NT2/D1 (cell line): ENCODE data around the gene RIPOR2.

Experiments used
- DNase-seq: peaks from one replicate; pipeline ENCODE4 v3.0.0-alpha.2; 2011; ENCODE audit warnings: low read depth, low spot score
- H3K27me3 ChIP-seq: 2 replicates; pipeline ENCODE4 v1.6.0; 2011; ENCODE audit warnings: mild to moderate bottlenecking; ENCODE audit not compliant: insufficient read length, insufficient read depth
- H3K36me3 ChIP-seq: 2 replicates; pipeline ENCODE4 v1.6.1; 2011; ENCODE audit warnings: mild to moderate bottlenecking, low read length, mixed read lengths; ENCODE audit not compliant: insufficient read depth, insufficient read length
- H3K4me1 ChIP-seq: 2 replicates; pipeline ENCODE4 v1.5.1; 2011; ENCODE audit not compliant: insufficient read depth, insufficient read length
- H3K4me3 ChIP-seq: 2 replicates; pipeline ENCODE4 v1.5.1; 2011; ENCODE audit warnings: low read depth; ENCODE audit not compliant: insufficient read length
- H3K9ac ChIP-seq: 2 replicates; pipeline ENCODE4 v1.6.0; 2011; ENCODE audit warnings: low read depth; ENCODE audit not compliant: insufficient read length
- H3K9me3 ChIP-seq: 2 replicates; pipeline ENCODE4 v1.5.1; 2011; ENCODE audit warnings: mild to moderate bottlenecking, low read length; ENCODE audit not compliant: insufficient read depth
- SUZ12 ChIP-seq: IDR thresholded peaks from 2 replicates; pipeline ENCODE4 v1.6.1; 2011; ENCODE audit not compliant: insufficient read length, insufficient read depth; ENCODE audit errors: extremely low read depth
- YY1 ChIP-seq: IDR thresholded peaks from 2 replicates; pipeline ENCODE4 v1.6.1; 2011; ENCODE audit not compliant: insufficient read length, insufficient read depth
- ZNF274 ChIP-seq: IDR thresholded peaks from 2 replicates; pipeline ENCODE4 v1.6.1; 2011; ENCODE audit warnings: mild to moderate bottlenecking, low read depth, low read length

RIPOR2 gene

GRCh38 chr6:24936641-24937317, 1.0 kb upstream of the RIPOR2 start:
- Histone ChIP-seq H3K4me1 (no peaks in the 10 kb centered on the region), H3K9ac (no peak overlapping the region), H3K27me3 (no peaks in the 10 kb centered on the region), H3K4me3 (no peak overlapping the region), H3K9me3 (no peaks in the 10 kb centered on the region), H3K36me3 (no peaks in the 10 kb centered on the region)
- TF ChIP-seq SUZ12 (no peak), ZNF274 (no peak), YY1 (no peak)
- no peak for DNase-seq

- TF ChIP-seq ZNF274 = no peak
- no peak for TF ChIP-seq SUZ12
- no peak for TF ChIP-seq YY1
- no peaks in the 10 kb centered on the region for H3K27me3 ChIP-seq
- no peaks in the 10 kb centered on the region for H3K9me3 ChIP-seq
- DNase-seq = peak; percentile 49
- H3K36me3 ChIP-seq = no peaks in the 10 kb centered on the region
- H3K4me3 ChIP-seq = no peak overlapping the region
- H3K4me1 ChIP-seq = no peaks in the 10 kb centered on the region
- H3K9ac ChIP-seq = no peak overlapping the region
These were observed 1.8 kb downstream of the RIPOR2 start for GRCh38 chr6:24933868-24934401.

GRCh38 chr6:24933266-24933665, 2.5 kb downstream of the RIPOR2 start:
- Histone ChIP-seq H3K4me1 (no peaks in the 10 kb centered on the region), H3K4me3 (no peak overlapping the region), H3K9ac (no peak overlapping the region), H3K27me3 (no peaks in the 10 kb centered on the region), H3K36me3 (no peaks in the 10 kb centered on the region), H3K9me3 (no peaks in the 10 kb centered on the region)
- no peak for DNase-seq
- TF ChIP-seq YY1 (no peak), ZNF274 (no peak), SUZ12 (no peak)

GRCh38 chr6:24932832-24933231, 2.9 kb downstream of the RIPOR2 start:
- H3K9ac ChIP-seq = no peak overlapping the region
- H3K4me1 ChIP-seq = no peaks in the 10 kb centered on the region
- H3K27me3 ChIP-seq = no peaks in the 10 kb centered on the region
- H3K9me3 ChIP-seq = no peaks in the 10 kb centered on the region
- no peak for TF ChIP-seq SUZ12
- no peak for TF ChIP-seq ZNF274
- TF ChIP-seq YY1 = no peak
- no peaks in the 10 kb centered on the region for H3K36me3 ChIP-seq
- no peak for DNase-seq
- no peak overlapping the region for H3K4me3 ChIP-seq

- no peaks in the 10 kb centered on the region for H3K27me3 ChIP-seq
- no peak overlapping the region for H3K4me3 ChIP-seq
- no peak for TF ChIP-seq ZNF274
- no peak for TF ChIP-seq YY1
- TF ChIP-seq SUZ12 = no peak
- no peak for DNase-seq
- H3K9me3 ChIP-seq = no peaks in the 10 kb centered on the region
- no peaks in the 10 kb centered on the region for H3K36me3 ChIP-seq
- no peaks in the 10 kb centered on the region for H3K4me1 ChIP-seq
- no peak overlapping the region for H3K9ac ChIP-seq
These were observed 3.8 kb downstream of the RIPOR2 start for GRCh38 chr6:24931718-24932691.

- no peak for TF ChIP-seq YY1
- TF ChIP-seq SUZ12 = no peak
- no peak for TF ChIP-seq ZNF274
- Histone ChIP-seq H3K4me3 (no peak overlapping the region), H3K4me1 (no peaks in the 10 kb centered on the region), H3K27me3 (no peaks in the 10 kb centered on the region), H3K36me3 (no peaks in the 10 kb centered on the region), H3K9ac (no peak overlapping the region), H3K9me3 (no peaks in the 10 kb centered on the region)
- DNase-seq = no peak
These were observed 4.5 kb downstream of the RIPOR2 start for GRCh38 chr6:24931296-24931695.

- TF ChIP-seq ZNF274 (no peak), YY1 (no peak), SUZ12 (no peak)
- Histone ChIP-seq H3K4me1 (no peaks in the 10 kb centered on the region), H3K9me3 (no peaks in the 10 kb centered on the region), H3K27me3 (no peaks in the 10 kb centered on the region), H3K36me3 (no peaks in the 10 kb centered on the region), H3K4me3 (no peak overlapping the region), H3K9ac (no peak overlapping the region)
- DNase-seq = no peak
These were observed 5.3 kb downstream of the RIPOR2 start for GRCh38 chr6:24930431-24930871.
